Measurements from ENCODE around the gene SIRPD. TPM values are rescaled to one million over a fixed set of nuclear protein-coding genes. Genes with fewer than 3 reads are reported as not detected.
"Not testable (repeated sequence)": the region's sequence is repeated elsewhere in the genome, so short reads cannot be mapped to it uniquely, and the experiment has no call there.

The SIRPD gene
- polyA plus RNA-seq = 1 to 10 TPM in 1 of 3 donors, under 1 TPM in 1, not detected in 1; 0.27 to 1.8 TPM

- WGBS, 3 donors = 45 to 80% (median 80%) methylated on average over 2 of the region's 2 CpGs
- H3K27ac ChIP-seq (ENCODE audit: low read depth, low read length) = no peak within 1 kb of the TSS
These were observed at the start of gene SIRPD for GRCh38 chr20:1557605-1558004. Gene SIRPD (minus strand): TSS chr20:1557705. CDS start chr20:1557653, 52 bp downstream.

- WGBS, 3 donors = 74% methylated on average over 5 of the region's 5 CpGs; no CpG with 5 or more reads in 2 of the 3 donors
- H3K27ac ChIP-seq (ENCODE audit: low read depth, low read length) = no peak overlapping the region
These were observed 43.2 kb upstream of the SIRPD start for GRCh38 chr20:1600736-1601135.

GRCh38 chr20:1595333-1595732 is 37.8 kb upstream of the SIRPD start:
- H3K27ac ChIP-seq (ENCODE audit: low read depth, low read length) = no peak overlapping the region
- 40% methylated on average over 1 of the region's 1 CpG; no CpG with 5 or more reads in 2 of the 3 donors for WGBS, 3 donors

GRCh38 chr20:1588533-1589460 is 31.3 kb upstream of the SIRPD start:
- 37% methylated on average over 9 of the region's 9 CpGs; no CpG with 5 or more reads in 2 of the 3 donors for WGBS, 3 donors
- no peak overlapping the region for H3K27ac ChIP-seq (ENCODE audit: low read depth, low read length)

- 54% methylated on average over 3 of the region's 3 CpGs; no CpG with 5 or more reads in 2 of the 3 donors for WGBS, 3 donors
- no peak overlapping the region for H3K27ac ChIP-seq (ENCODE audit: low read depth, low read length)
These were observed 30.5 kb upstream of the SIRPD start for GRCh38 chr20:1587781-1588532.

- no peak overlapping the region for H3K27ac ChIP-seq (ENCODE audit: low read depth, low read length)
- WGBS, 3 donors = 79 to 95% (median 94%) methylated on average over 6 of the region's 6 CpGs
These were observed 22.0 kb upstream of the SIRPD start for GRCh38 chr20:1579488-1579887.

- H3K27ac ChIP-seq (ENCODE audit: low read depth, low read length) = no peak overlapping the region
- WGBS, 3 donors = 71 to 89% (median 89%) methylated on average over 4 of the region's 4 CpGs
These were observed 20.4 kb upstream of the SIRPD start for GRCh38 chr20:1577906-1578305.

GRCh38 chr20:1577313-1577712 is 19.8 kb upstream of the SIRPD start:
- WGBS, 3 donors = 37 to 48% (median 47%) methylated on average over 2 of the region's 2 CpGs
- H3K27ac ChIP-seq (ENCODE audit: low read depth, low read length) = not testable (repeated sequence)

GRCh38 chr20:1576641-1577040 is 19.1 kb upstream of the SIRPD start:
- WGBS, 3 donors = 63 to 66% (median 65%) methylated on average over 3 of the region's 3 CpGs

GRCh38 chr20:1576003-1576402 is 18.5 kb upstream of the SIRPD start:
- no CpG with 5 or more reads among the region's 1 CpG for WGBS, 3 donors
- H3K27ac ChIP-seq (ENCODE audit: low read depth, low read length) = not testable (repeated sequence)

More at GRCh38 chr20:1576641-1577040, 19.1 kb upstream of the SIRPD start:
- H3K27ac ChIP-seq (ENCODE audit: low read depth, low read length) = no peak overlapping the region

- not testable (repeated sequence) for H3K27ac ChIP-seq (ENCODE audit: low read depth, low read length)
- 83 to 88% (median 83%) methylated on average over 8 of the region's 8 CpGs for WGBS, 3 donors
These were observed 14.1 kb upstream of the SIRPD start for GRCh38 chr20:1571583-1571982.

- H3K27ac ChIP-seq (ENCODE audit: low read depth, low read length) = no peak overlapping the region
- 48 to 61% (median 58%) methylated on average over 7 of the region's 7 CpGs for WGBS, 3 donors
These were observed 11.9 kb upstream of the SIRPD start for GRCh38 chr20:1569415-1569881.

GRCh38 chr20:1568163-1568490 is 10.6 kb upstream of the SIRPD start:
- WGBS, 3 donors = 62 to 86% (median 79%) methylated on average over 1 of the region's 1 CpG

GRCh38 chr20:1567392-1568162 is 10.1 kb upstream of the SIRPD start:
- no peak overlapping the region for H3K27ac ChIP-seq (ENCODE audit: low read depth, low read length)
- WGBS, 3 donors = 53 to 77% (median 58%) methylated on average over 6 of the region's 6 CpGs

More at GRCh38 chr20:1568163-1568490, 10.6 kb upstream of the SIRPD start:
- no peak overlapping the region for H3K27ac ChIP-seq (ENCODE audit: low read depth, low read length)

GRCh38 chr20:1566701-1567100 is 9.2 kb upstream of the SIRPD start:
- no peak overlapping the region for H3K27ac ChIP-seq (ENCODE audit: low read depth, low read length)
- 73 to 88% (median 83%) methylated on average over 2 of the region's 2 CpGs for WGBS, 3 donors

- no peak overlapping the region for H3K27ac ChIP-seq (ENCODE audit: low read depth, low read length)
- WGBS, 3 donors = 87 to 89% (median 88%) methylated on average over 2 of the region's 2 CpGs
These were observed 8.0 kb upstream of the SIRPD start for GRCh38 chr20:1565461-1565860.

GRCh38 chr20:1563598-1563997 is 6.1 kb upstream of the SIRPD start:
- no peak overlapping the region for H3K27ac ChIP-seq (ENCODE audit: low read depth, low read length)
- 81 to 95% (median 90%) methylated on average over 2 of the region's 2 CpGs for WGBS, 3 donors

- H3K27ac ChIP-seq (ENCODE audit: low read depth, low read length) = no peak overlapping the region
- 67 to 74% (median 74%) methylated on average over 2 of the region's 2 CpGs for WGBS, 3 donors
These were observed 5.1 kb upstream of the SIRPD start for GRCh38 chr20:1562622-1563021.

All from adipose tissue (tissue), 3 donors.